GM21381 (cell line): ENCODE results near the gene PTPRM.
"Not testable (repeated sequence)": the region's sequence is repeated elsewhere in the genome, so short reads cannot be mapped to it uniquely, and the experiment has no call there.

Experiments used
- ATAC-seq: cut with Tn5 transposase; IDR thresholded peaks from one replicate; pipeline ENCODE4 v1.9.1; 2021; ENCODE audit warnings: mild to moderate bottlenecking, moderate library complexity; ENCODE audit not compliant: unreplicated experiment

PTPRM gene

GRCh38 chr18:7926526-7926925 is 359.4 kb downstream of the PTPRM start:
- no peak for ATAC-seq

DNA sequence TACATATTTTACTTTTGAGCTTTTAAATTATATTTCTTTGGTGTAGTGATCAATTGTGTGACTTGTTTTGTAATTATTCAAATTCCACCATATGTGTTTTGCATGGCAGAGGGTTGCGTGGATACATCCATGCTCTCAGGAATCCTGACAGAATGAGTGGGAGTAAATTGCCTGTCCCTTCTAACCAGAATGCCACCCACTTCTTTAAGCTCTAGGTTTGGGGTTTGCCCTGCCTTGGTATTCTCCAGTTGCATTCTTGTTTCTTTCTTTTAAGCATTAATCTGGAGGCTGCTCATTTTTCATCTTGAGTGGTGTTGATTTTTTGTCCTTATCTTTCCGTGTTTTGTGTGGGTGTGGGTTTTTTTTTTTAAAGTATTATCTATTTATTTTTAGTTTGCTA is 360.0 kb downstream of the PTPRM start:
- ATAC-seq = no peak

DNA sequence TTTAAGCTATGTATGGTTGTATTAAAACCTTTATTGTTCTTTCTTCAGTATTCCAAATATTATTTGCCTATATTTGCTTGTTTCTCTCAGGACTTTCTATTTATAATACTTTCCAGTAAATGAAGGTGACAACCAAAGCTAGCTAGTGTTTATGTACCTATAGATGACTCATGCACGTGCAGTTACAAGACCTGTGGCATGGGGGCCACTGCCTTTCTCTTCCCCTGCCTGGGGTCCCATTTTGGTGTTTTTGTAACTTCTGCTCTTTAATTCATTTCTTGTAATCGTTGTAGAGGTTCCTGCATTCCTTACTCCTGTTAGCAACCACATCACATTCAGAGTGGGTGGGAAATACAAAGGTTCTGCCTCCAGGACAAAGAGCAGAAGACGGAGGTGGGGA is 364.6 kb downstream of the PTPRM start:
- no peak for ATAC-seq

DNA sequence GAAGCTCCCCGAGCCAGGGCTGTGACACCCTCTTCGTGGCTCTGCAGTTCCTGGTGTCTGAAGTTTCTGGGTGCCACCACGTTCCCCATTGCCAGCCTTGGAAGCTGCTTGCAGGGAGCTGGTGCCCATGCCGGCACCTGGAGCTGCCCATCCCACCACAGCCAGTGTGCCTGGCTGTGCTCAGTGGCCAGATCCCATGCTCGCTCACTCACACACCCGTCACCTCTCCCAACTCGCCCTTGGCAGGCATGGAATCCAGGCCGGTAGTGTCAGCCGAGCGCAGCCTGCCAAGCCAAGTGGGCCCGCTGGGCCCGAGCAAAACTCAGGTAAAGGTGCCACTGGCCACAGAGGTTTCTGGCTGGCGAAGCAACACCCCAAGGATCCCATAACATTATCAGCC is 370.2 kb downstream of the PTPRM start:
- ATAC-seq = no peak

GRCh38 chr18:7939521-7939920 is 372.4 kb downstream of the PTPRM start:
- no peak for ATAC-seq

DNA sequence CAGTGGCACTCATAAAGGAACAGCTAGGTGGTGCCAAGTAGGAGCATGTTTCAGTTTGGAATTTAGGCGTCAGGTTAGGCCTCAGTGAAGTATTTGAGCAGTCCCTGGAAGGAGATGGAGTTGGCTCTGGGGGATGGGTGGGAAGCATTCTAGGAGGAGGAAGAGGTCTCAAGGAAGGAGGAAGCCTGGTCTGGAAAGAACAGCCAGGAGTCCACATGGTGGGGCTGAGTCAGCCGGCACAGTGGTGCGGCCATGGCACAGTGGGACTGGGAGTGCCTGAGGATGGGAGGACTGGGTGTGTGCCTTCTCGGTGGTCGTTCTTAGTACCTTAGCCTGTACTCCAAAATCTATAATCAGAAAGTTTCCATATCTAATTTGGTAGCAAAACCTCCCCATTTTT is 373.3 kb downstream of the PTPRM start:
- ATAC-seq = no peak

GRCh38 chr18:7940971-7941370 is 373.9 kb downstream of the PTPRM start:
- no peak for ATAC-seq

DNA sequence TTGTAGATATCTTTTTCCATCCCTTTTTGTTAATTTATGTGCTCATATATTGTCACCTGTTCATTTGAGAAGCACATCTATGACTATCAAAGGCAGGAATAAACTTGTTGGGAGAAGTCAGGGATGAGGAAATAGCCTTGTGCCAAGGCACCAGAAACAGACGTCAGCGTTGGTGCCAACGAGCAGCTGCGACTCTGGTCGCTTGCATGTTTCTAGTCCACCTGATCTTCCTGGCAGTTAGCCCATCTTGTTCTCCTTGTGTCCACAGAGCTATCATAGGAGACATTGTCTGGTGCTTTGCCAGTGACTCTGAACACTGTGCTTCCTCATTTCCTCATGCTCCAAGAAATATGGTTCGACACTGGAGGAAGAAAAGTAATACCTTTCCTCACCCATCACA is 374.4 kb downstream of the PTPRM start:
- no peak for ATAC-seq

- ATAC-seq = no peak
These were observed 378.8 kb downstream of the PTPRM start for GRCh38 chr18:7945882-7946281.

DNA sequence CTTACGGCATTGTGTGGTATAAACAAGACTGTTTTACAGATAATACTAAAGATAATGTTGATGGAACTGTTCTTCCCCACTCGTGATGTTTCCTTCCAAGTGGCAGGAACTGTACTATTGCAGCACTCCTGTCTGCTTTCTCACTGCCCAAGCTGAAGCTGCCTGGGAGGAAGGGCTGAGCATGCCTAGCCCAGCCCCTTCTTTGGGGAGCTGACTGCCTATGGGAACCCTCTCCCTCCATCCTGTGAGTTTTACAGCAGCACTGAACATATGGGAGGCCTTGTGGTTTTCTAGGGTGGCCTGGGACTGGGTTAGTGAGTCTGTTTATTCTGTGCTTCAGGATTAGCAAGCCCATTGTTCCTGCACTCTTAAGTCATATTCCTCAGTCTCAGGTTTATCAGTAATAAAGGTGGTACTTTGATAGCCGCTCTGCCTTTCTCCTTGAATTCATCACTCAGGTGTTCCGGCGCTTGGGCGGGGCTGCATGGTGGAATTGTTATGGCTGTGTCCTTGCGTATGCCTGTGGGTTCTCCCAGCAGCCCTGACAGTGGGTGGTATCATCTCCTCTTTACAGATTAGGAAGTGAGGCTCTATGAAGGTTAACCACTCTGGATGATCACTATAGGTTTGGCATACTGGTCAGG is 379.7 kb downstream of the PTPRM start:
- ATAC-seq = no peak

DNA sequence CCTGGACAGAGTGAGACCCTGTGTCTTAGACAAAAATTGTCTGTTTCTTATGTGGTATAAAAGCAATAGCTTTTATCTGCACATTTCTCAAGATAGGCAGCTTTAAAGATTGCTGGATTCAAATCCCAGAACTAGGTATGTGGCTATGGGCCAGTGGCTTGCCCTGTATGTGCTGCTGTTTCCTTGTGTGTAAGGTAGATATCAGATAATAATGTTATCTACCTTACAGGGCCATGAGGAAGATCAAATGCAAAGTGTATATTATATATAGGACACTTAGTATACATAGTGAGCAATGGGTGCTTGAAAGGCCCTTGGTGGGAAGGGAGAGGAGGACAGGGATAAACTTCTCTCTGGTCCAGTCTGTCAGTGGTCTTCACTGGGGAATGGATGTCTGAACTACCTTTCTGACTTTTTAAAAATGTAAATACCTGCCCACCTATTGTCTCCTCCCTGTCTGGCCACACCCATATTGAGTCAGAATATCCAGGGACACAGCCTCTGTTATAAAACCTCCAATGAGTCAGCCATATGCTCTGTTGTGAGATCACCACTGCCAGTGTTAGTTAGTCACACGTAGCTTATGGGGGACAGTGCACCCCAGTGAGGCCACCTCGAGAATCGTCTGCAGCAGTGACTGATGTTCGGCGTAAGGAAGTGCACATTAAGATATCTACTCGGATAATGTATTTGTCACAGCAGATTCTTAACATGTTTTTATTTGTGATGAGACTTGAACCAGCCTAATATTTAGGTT is 383.4 kb downstream of the PTPRM start:
- no peak for ATAC-seq

DNA sequence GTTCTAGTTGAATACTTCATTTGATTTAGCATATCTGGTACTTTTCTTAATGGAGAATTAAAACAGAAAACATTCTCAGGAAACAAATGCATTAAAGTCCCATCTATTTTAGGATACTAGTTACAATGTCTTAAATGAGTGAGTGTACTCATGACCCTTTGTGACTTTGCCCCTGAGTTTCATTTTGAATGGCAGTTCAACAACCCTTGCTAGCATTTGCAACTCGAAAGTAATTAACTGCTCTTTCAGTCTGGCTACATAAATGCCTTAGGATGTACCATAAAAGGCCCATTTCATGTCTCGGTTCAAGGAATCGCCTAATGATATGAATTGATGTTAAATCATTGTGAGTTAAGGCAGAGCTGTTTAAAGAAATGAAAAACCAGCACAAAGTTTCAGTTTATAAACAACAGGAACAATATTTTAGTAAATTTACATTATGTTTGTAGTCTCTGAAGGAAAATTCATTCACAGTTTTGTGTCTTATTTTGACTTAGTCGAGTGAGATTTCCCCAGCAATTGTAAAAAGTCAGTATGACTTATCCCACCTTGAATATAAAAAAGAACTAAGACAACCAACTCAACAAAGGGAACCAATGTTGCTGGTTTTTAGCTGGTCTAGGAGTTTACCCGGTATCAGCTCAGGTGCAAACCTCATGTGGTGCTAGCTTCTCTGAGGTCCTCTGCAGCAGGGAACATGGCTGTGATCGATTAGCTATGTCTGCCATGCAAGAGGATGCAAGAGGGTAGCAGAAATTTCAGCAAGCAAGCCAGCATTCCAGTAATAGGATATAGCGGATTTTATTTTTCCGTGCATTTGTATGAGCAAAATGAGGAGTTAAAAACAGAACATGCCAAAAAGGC is 386.2 kb downstream of the PTPRM start:
- peak; percentile 78 for ATAC-seq

- no peak for ATAC-seq
These were observed 387.1 kb downstream of the PTPRM start for GRCh38 chr18:7954238-7954637.

DNA sequence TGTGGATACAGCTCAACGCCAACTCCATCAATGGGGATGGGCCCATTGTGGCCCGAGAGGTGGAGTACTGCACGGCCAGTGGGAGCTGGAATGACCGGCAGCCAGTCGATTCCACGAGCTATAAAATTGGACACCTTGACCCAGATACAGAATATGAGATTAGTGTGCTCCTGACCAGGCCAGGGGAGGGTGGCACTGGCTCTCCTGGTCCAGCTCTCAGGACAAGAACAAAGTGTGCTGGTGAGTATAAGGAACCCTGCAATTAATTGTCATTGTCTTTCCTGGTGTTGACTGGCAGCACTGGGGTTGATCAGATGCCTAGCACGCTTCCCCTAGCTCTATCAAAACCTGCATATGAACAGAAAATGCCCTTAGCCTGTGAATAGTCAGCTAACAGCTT is 388.1 kb downstream of the PTPRM start:
- ATAC-seq = no peak

- no peak for ATAC-seq
These were observed 390.2 kb downstream of the PTPRM start for GRCh38 chr18:7957297-7957696.

DNA sequence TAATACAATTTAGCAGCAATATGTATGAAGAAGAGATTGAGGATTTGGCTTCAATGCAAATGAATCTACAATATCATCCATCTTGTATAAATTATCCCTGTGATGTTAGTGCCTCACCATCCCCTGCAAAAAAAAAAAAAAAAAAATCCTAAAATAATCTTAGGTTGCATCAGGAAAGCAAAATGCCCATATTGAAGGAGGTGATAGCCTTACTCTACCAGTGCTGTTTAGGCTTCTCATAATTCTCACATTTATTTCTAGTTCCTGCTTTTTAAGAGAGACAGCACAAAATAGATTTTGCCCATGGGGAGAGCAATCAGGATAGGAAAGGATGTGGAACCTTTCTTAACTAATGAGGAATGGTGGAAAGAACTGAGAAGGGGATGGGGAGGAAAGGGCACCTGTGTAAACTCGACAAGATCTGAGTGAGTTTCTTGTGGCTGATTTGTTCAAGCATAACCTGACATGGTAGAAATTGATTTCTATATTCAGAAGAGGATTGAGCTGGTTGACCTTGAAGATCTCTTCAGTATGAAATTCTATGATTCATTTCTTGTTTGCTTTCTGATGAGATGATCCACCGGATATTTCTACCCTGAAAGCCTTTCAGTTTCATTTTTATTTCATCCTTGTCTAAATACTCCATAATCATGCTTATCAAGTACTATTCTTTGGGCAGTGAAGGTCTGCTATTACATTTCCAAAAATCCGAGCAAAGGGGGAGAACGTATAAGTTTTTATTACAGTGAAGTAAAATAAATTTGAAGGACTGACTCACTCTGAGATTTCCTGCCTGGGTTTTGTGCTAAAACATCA is 391.2 kb downstream of the PTPRM start:
- ATAC-seq = no peak

DNA sequence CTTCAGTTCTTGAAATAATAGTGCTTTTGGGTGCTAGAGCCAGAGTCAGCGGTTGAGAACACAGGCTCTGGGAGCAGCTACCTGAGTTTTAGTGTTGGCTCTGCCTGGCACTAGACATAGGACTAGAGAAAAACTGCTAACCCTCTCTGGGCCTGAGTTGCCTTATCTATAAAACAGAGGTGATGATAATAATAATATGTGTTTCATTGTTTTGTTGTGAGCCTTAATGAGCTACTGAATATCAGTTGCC is 391.7 kb downstream of the PTPRM start:
- no peak for ATAC-seq

DNA sequence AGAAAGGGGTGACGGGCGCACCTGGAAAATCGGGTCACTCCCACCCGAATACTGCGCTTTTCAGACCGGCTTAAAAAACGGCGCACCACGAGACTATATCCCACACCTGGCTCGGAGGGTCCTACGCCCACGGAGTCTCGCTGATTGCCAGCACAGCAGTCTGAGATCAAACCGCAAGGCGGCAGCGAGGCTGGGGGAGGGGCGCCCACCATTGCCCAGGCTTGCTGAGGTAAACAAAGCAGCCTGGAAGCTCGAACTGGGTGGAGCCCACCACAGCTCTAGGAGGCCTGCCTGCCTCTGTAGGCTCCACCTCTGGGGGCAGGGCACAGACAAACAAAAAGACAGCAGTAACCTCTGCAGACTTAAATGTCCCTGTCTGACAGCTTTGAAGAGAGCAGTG is 399.6 kb downstream of the PTPRM start:
- not testable (repeated sequence) for ATAC-seq

DNA sequence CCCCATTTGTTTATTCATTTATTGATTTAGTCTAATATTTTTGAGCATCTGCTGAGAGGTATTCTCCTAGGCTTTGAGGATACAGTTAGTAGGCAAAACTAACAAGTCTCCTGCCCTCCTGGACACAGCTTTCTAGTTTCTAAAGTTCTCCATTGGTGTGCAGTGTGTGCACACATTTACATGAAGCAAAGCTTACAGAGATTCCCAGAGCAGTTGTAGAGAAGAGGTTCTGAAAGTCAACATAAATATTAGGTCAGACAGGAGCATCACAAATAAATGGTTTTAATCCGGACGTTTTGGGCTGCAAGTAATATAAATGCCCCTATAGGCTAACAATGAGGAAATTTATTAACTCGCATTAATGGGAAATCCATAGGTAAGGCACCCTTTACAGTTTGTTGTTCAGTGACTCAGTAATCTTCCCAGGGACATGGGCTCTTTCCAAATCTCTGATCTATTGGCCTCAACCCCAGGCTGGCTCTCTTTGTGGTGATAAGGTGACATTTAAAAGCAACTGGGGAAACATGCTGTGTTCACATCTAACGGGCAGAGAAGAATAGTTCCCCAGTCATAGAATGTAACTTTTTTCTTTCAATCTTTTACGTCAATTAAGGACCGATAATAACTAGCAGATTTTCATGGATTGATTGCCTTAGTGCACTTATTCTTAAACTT is 407.2 kb downstream of the PTPRM start:
- ATAC-seq = no peak

GRCh38 chr18:7977897-7978296 is 410.8 kb downstream of the PTPRM start:
- ATAC-seq = no peak

- no peak for ATAC-seq
These were observed 411.7 kb downstream of the PTPRM start for GRCh38 chr18:7978834-7979233.
